Liver (tissue), 3 donors: ENCODE measurements around the gene CKAP5.

ENCODE experiments used
- ATF3 ChIP-seq: IDR thresholded peaks from 2 replicates; pipeline ENCODE4 v1.6.1; 2016; ENCODE audit warnings: antibody characterized with exemption
- CTCF ChIP-seq: fragments of 150-350 bp; IDR thresholded peaks from 2 replicates; pipeline ENCODE4 v1.5.1; 2017; ENCODE audit warnings: improper control_type of control experiment, low read depth, low read length; ENCODE audit not compliant: missing input control
- EGR1 ChIP-seq, 2 donors: IDR thresholded peaks; 2 replicates each; pipeline ENCODE4 v1.6.1; 2016 to 2018; ENCODE audit warnings: antibody characterized with exemption in 2 of 2, low read depth in 2 of 2
- FOXA1 ChIP-seq: IDR thresholded peaks from 2 replicates; pipeline ENCODE4 v1.6.1; 2016; ENCODE audit warnings: antibody characterized with exemption
- GABPA ChIP-seq, 2 donors: IDR thresholded peaks in 1 of 2; conservative IDR thresholded peaks in 1 of 2; 2 replicates each; pipeline ENCODE4 v1.6.1; 2016; ENCODE audit warnings: antibody characterized with exemption in 2 of 2, mild to moderate bottlenecking in 1 of 2, moderate library complexity in 1 of 2
- NR2F2 ChIP-seq: IDR thresholded peaks from 2 replicates; pipeline ENCODE4 v1.6.1; 2016; ENCODE audit warnings: antibody characterized with exemption
- REST ChIP-seq: IDR thresholded peaks from 2 replicates; pipeline ENCODE4 v1.6.1; 2016; ENCODE audit warnings: antibody characterized with exemption, mild to moderate bottlenecking
- SP1 ChIP-seq: IDR thresholded peaks from 2 replicates; pipeline ENCODE4 v1.6.1; 2018; ENCODE audit warnings: antibody characterized with exemption, mild to moderate bottlenecking
- TAF1 ChIP-seq: conservative IDR thresholded peaks from 2 replicates; pipeline ENCODE4 v1.6.1; 2016; ENCODE audit warnings: antibody characterized with exemption, mild to moderate bottlenecking
- YY1 ChIP-seq: IDR thresholded peaks from 2 replicates; pipeline ENCODE4 v1.6.1; 2016; ENCODE audit warnings: antibody characterized with exemption, mild to moderate bottlenecking
- ZBTB33 ChIP-seq: IDR thresholded peaks from 2 replicates; pipeline ENCODE4 v1.6.1; 2016; ENCODE audit warnings: antibody characterized with exemption
- TF ChIP-seq, protein P1 (sequence below): IDR thresholded peaks from 2 replicates; pipeline ENCODE4 v1.6.1; 2016; ENCODE audit warnings: antibody characterized with exemption
- donor health status: healthy.
- donor health status: healthy.

GRCh38 chr11:46855863-46856262 lies 9.8 kb upstream of the CKAP5 start:
- no peak for TF ChIP-seq NR2F2
- no peak for TF ChIP-seq YY1
- no peak for TF ChIP-seq TAF1
- TF ChIP-seq, protein P1, sequence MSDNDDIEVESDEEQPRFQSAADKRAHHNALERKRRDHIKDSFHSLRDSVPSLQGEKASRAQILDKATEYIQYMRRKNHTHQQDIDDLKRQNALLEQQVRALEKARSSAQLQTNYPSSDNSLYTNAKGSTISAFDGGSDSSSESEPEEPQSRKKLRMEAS = no peak
- TF ChIP-seq CTCF = no peak
- no peak for TF ChIP-seq GABPA (IDR thresholded peaks at IDR 0.05 in 1 of 2, conservative IDR thresholded peaks at IDR 0.05 in 1 of 2)
- TF ChIP-seq REST = no peak
- TF ChIP-seq ZBTB33 = no peak
- TF ChIP-seq SP1 = no peak
- no peak for TF ChIP-seq ATF3
- TF ChIP-seq FOXA1 = no peak
- no peak for TF ChIP-seq EGR1 (IDR thresholded peaks at IDR 0.05; ENCODE audit: low read depth in 2 of 2)
